SK-N-SH (cell line): ENCODE results near the gene CAPN11. TPM values are rescaled to one million over a fixed set of nuclear protein-coding genes. Genes with fewer than 3 reads are reported as not detected.

ENCODE experiments used
- CTCF ChIA-PET: fragments of 300-600, 350-600 bp; formaldehyde crosslinking; extraction: SDS; loops from one replicate; lab custom pipeline; 2021; lab: Yijun Ruan, JAX
- POLR2A ChIA-PET: fragments of 350-600 bp; sonication (Branson Sonifier 250); formaldehyde crosslinking; extraction: SDS; loops from one replicate; lab custom pipeline; 2020; ENCODE audit warnings: antibody characterized with exemption, inconsistent platforms; lab: Yijun Ruan, JAX
- DNase-seq: peaks from one replicate; pipeline ENCODE4 v3.0.0; 2012
- H2AFZ ChIP-seq: fragments of 200-600 bp; sonication (generic); 2 replicates; pipeline ENCODE4 v1.8.1; 2016; ENCODE audit warnings: antibody characterized with exemption, mild to moderate bottlenecking, low read depth
- H3F3A ChIP-seq: fragments of 200-600 bp; sonication (generic); replicated peaks from 2 replicates; pipeline ENCODE3; 2016; ENCODE audit warnings: antibody characterized with exemption, mild to moderate bottlenecking; ENCODE audit not compliant: insufficient read depth
- H3K27ac ChIP-seq, 2 experiments: fragments of 200-500 bp in 1 of 2; fragments of 200-600 bp in 1 of 2; sonication (Bioruptor generic) in 1 of 2; sonication (generic), shearing (Covaris generic) in 1 of 2; 2 replicates each; pipeline versions ENCODE4 v1.5.1 to v1.6.1; 2014 to 2016; ENCODE audit warnings: low read depth in 2 of 2, inconsistent platforms in 1 of 2, low read length in 1 of 2, mild to moderate bottlenecking in 1 of 2, mixed read lengths in 1 of 2
- H3K27me3 ChIP-seq: fragments of 200-600 bp; sonication (generic), shearing (Covaris generic); 2 replicates; pipeline ENCODE4 v1.6.1; 2016; ENCODE audit warnings: mixed run types; ENCODE audit not compliant: insufficient read depth
- H3K36me3 ChIP-seq, 2 experiments: fragments of 200-500 bp in 1 of 2; fragments of 200-600 bp in 1 of 2; sonication (Bioruptor generic) in 1 of 2; sonication (generic) in 1 of 2; replicated peaks in 1 of 2; 2 replicates each; pipeline versions ENCODE3 to v1.5.1; 2014 to 2016; ENCODE audit warnings: low read length in 1 of 2, mild to moderate bottlenecking in 1 of 2; ENCODE audit not compliant: insufficient read depth in 2 of 2, control insufficient read depth in 1 of 2
- H3K4me1 ChIP-seq, 2 experiments: fragments of 200-500 bp in 1 of 2; fragments of 200-600 bp in 1 of 2; sonication (Bioruptor generic) in 1 of 2; sonication (generic), shearing (Covaris generic) in 1 of 2; 2 replicates each; pipeline versions ENCODE4 v1.5.1 to v1.6.1; 2014 to 2016; ENCODE audit warnings: low read depth in 1 of 2, low read length in 1 of 2, mixed run types in 1 of 2; ENCODE audit not compliant: insufficient read depth in 2 of 2, control insufficient read depth in 1 of 2
- H3K4me2 ChIP-seq: fragments of 200-600 bp; sonication (generic), shearing (Covaris generic); 2 replicates; pipeline ENCODE4 v1.6.1; 2017; ENCODE audit warnings: mixed run types
- H3K4me3 ChIP-seq, 2 experiments: fragments of 200-500 bp in 1 of 2; fragments of 200-600 bp in 1 of 2; sonication (Bioruptor generic) in 1 of 2; sonication (generic), shearing (Covaris generic) in 1 of 2; 2 replicates each; pipeline versions ENCODE4 v1.5.1 to v1.8.1; 2014 to 2016; ENCODE audit warnings: low read depth in 2 of 2, inconsistent platforms in 1 of 2, low read length in 1 of 2, mild to moderate bottlenecking in 1 of 2, mixed read lengths in 1 of 2, moderate library complexity in 1 of 2
- H3K79me2 ChIP-seq: fragments of 200-600 bp; sonication (generic); 2 replicates; pipeline ENCODE4 v1.8.1; 2017; ENCODE audit warnings: mild to moderate bottlenecking; ENCODE audit not compliant: insufficient read depth
- H3K9ac ChIP-seq: fragments of 200-600 bp; sonication (generic); 2 replicates; pipeline ENCODE4 v1.6.1; 2017; ENCODE audit warnings: mixed run types
- H3K9me2 ChIP-seq: fragments of 200-600 bp; sonication (generic); 2 replicates; pipeline ENCODE4 v1.6.1; 2017; ENCODE audit warnings: mixed run types
- H3K9me3 ChIP-seq: fragments of 200-600 bp; sonication (generic); 2 replicates; pipeline ENCODE4 v1.6.1; 2017; ENCODE audit warnings: mixed run types, mild to moderate bottlenecking, moderate library complexity
- H4K20me1 ChIP-seq: fragments of 200-600 bp; sonication (generic); 2 replicates; pipeline ENCODE4 v1.6.1; 2017; ENCODE audit warnings: mild to moderate bottlenecking, mixed run types; ENCODE audit not compliant: insufficient read depth
- FOSL2 ChIP-seq: IDR thresholded peaks from 2 replicates; pipeline ENCODE4 v1.4.0; 2012; ENCODE audit warnings: low read depth, mild to moderate bottlenecking, moderate library complexity, borderline replicate concordance
- FOXM1 ChIP-seq: IDR thresholded peaks from 2 replicates; pipeline ENCODE4 v1.4.0; 2012; ENCODE audit warnings: low read depth, mild to moderate bottlenecking
- GABPA ChIP-seq: IDR thresholded peaks from 2 replicates; pipeline ENCODE4 v1.4.0; 2012; ENCODE audit warnings: low read depth, mild to moderate bottlenecking
- JUND ChIP-seq: IDR thresholded peaks from 2 replicates; pipeline ENCODE4 v1.4.0; 2012
- MXI1 ChIP-seq: IDR thresholded peaks from 2 replicates; pipeline ENCODE4 v1.6.1; 2012; ENCODE audit warnings: mild to moderate bottlenecking, low read depth, low read length, improper control_type of control experiment
- NRF1 ChIP-seq: IDR thresholded peaks from 2 replicates; pipeline ENCODE4 v1.6.1; 2012; ENCODE audit warnings: low read depth, mild to moderate bottlenecking, low read length
- RAD21 ChIP-seq: IDR thresholded peaks from 2 replicates; pipeline ENCODE4 v1.6.1; 2012; ENCODE audit warnings: mild to moderate bottlenecking, low read length
- RCOR1 ChIP-seq: fragments of 150-350 bp; IDR thresholded peaks from 2 replicates; pipeline ENCODE4 v1.6.1; 2017; ENCODE audit warnings: antibody characterized with exemption, low read length
- RXRA ChIP-seq: IDR thresholded peaks from 2 replicates; pipeline ENCODE4 v1.4.0; 2012; ENCODE audit warnings: low read depth, mild to moderate bottlenecking, borderline replicate concordance
- SIN3A ChIP-seq: IDR thresholded peaks from 2 replicates; pipeline ENCODE4 v1.6.1; 2012; ENCODE audit warnings: low read depth, mild to moderate bottlenecking, low read length, moderate library complexity, borderline replicate concordance
- TAF1 ChIP-seq: IDR thresholded peaks from 2 replicates; pipeline ENCODE4 v1.6.1; 2012; ENCODE audit warnings: low read depth, mild to moderate bottlenecking, low read length, moderate library complexity, borderline replicate concordance
- TCF12 ChIP-seq: IDR thresholded peaks from 2 replicates; pipeline ENCODE4 v1.4.0; 2012
- WGBS: methylation state at CpG from one replicate; pipeline ENCODE4 v1.1.6; 2017; ENCODE audit warnings: low lambda C conversion rate; 5-methylcytosine and 5-hydroxymethylcytosine counted together
- polyA plus RNA-seq, 3 experiments: library from polyadenylated mRNA; depleted of rRNA; stranded (reverse); fragments of >200 nt; gene quantifications; 2 replicates each; pipeline ENCODE4 v1.2.3, GENCODE V29; 2012
- TF ChIP-seq, protein P1 (sequence below): IDR thresholded peaks from 2 replicates; pipeline ENCODE4 v1.4.0; 2012; ENCODE audit warnings: low read depth
- TF ChIP-seq, protein P2 (sequence below): fragments of 150-350 bp; IDR thresholded peaks from 2 replicates; pipeline ENCODE4 v1.6.1; 2017; ENCODE audit warnings: antibody characterized with exemption, low read length, low read depth, borderline replicate concordance
- TF ChIP-seq, protein P3 (sequence below): IDR thresholded peaks from 2 replicates; pipeline ENCODE4; 2012
- TF ChIP-seq, protein P4 (sequence below): fragments of 150-350 bp; IDR thresholded peaks from 2 replicates; pipeline ENCODE4 v1.6.1; 2016; ENCODE audit warnings: mild to moderate bottlenecking, low read depth, low read length

Gene CAPN11
- polyA plus RNA-seq, 1 of the 3 experiments (the other 2 are of a cell fraction), result not detected

DNA sequence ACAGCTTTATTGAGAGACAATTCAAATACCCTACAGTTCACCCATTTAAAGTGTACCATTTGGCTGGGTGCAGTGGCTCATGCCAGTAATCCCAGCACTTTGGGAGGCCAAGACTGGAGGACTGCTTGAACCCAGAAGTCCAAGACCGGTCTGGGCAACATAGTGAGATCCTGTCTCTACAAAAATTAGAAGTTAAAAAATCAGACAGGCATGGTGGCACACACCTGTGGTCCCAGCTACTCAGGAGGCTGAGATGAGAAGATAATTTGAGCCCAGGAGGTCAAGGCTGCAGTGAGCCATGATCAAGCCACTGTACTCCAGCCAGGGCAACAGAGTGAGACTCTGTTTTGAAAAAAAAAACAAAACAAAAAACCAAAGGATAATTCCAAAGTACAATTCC, 8.9 kb downstream of the CAPN11 start:
- H3K9me2 ChIP-seq, result no peaks in the 10 kb centered on the region
- no peak overlapping the region for H3K4me3 ChIP-seq
- POLR2A ChIA-PET, result interaction anchor here (0.6 kb wide), 1 partner anchor 44 kb away, joined by 4 read pairs; no protein-coding TSS in a partner anchor
- H3F3A ChIP-seq, result no peaks in the 10 kb centered on the region
- no peaks in the 10 kb centered on the region for H3K36me3 ChIP-seq
- no peaks in the 10 kb centered on the region for H4K20me1 ChIP-seq
- no peak for TF ChIP-seq FOSL2
- TF ChIP-seq TAF1, result no peak
- TF ChIP-seq TCF12, result no peak
- TF ChIP-seq, protein P1, sequence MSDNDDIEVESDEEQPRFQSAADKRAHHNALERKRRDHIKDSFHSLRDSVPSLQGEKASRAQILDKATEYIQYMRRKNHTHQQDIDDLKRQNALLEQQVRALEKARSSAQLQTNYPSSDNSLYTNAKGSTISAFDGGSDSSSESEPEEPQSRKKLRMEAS, result no peak
- TF ChIP-seq, protein P2, sequence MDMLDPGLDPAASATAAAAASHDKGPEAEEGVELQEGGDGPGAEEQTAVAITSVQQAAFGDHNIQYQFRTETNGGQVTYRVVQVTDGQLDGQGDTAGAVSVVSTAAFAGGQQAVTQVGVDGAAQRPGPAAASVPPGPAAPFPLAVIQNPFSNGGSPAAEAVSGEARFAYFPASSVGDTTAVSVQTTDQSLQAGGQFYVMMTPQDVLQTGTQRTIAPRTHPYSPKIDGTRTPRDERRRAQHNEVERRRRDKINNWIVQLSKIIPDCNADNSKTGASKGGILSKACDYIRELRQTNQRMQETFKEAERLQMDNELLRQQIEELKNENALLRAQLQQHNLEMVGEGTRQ, result no peak
- TF ChIP-seq SIN3A, result no peak
- TF ChIP-seq, protein P3, sequence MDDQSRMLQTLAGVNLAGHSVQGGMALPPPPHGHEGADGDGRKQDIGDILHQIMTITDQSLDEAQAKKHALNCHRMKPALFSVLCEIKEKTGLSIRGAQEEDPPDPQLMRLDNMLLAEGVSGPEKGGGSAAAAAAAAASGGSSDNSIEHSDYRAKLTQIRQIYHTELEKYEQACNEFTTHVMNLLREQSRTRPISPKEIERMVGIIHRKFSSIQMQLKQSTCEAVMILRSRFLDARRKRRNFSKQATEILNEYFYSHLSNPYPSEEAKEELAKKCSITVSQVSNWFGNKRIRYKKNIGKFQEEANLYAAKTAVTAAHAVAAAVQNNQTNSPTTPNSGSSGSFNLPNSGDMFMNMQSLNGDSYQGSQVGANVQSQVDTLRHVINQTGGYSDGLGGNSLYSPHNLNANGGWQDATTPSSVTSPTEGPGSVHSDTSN, result no peak
- no peak for TF ChIP-seq FOXM1
- no peak overlapping the region for H2AFZ ChIP-seq
- CTCF ChIA-PET, result interaction anchor here (1.0 to 7.1 kb wide), 4 partner anchors 14 to 69 kb away, joined by 4 to 128 read pairs (median 4); no protein-coding TSS in a partner anchor
- DNase-seq, result no peak
- H3K79me2 ChIP-seq, result no peaks in the 10 kb centered on the region
- no peak overlapping the region for H3K27ac ChIP-seq
- 82% methylated on average over 1 of the region's 1 CpG for WGBS
- no peaks in the 10 kb centered on the region for H3K27me3 ChIP-seq
- peaks cover 0 to 3% of the 10 kb centered on the region in 2 experiments; a peak in 1 of 4 replicates for H3K4me1 ChIP-seq
- no peaks in the 10 kb centered on the region for H3K9me3 ChIP-seq
- no peak overlapping the region for H3K4me2 ChIP-seq
- no peak overlapping the region for H3K9ac ChIP-seq

DNA sequence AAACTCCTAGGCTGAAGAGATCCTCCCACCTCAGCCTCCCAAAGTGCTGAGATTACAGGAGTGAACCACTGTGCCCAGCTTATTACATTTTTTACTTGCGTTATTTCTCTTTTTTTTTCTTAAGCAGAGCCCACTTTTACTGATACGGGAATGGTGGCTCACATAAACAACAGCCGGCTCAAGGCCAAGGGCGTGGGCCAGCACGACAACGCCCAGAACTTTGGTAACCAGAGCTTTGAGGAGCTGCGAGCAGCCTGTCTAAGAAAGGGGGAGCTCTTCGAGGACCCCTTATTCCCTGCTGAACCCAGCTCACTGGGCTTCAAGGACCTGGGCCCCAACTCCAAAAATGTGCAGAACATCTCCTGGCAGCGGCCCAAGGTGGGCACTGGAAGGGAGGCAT, 10.5 kb downstream of the CAPN11 start:
- 71% methylated on average over 8 of the region's 9 CpGs for WGBS
- H3F3A ChIP-seq, result no peaks in the 10 kb centered on the region
- no peaks in the 10 kb centered on the region for H3K36me3 ChIP-seq
- H3K4me2 ChIP-seq, result no peak overlapping the region
- H3K27me3 ChIP-seq, result no peaks in the 10 kb centered on the region
- no peaks in the 10 kb centered on the region for H3K9me3 ChIP-seq
- no peak overlapping the region for H3K9ac ChIP-seq
- POLR2A ChIA-PET, result interaction anchor here (1.6 kb wide), 1 partner anchor 78 kb away, joined by 6 read pairs; the partner anchor contains the start of gene HSP90AB1
- peaks cover 0 to 6% of the 10 kb centered on the region in 2 experiments; a peak in 1 of 4 replicates for H3K4me1 ChIP-seq
- no peak overlapping the region for H3K4me3 ChIP-seq
- no peak overlapping the region for H2AFZ ChIP-seq
- no peaks in the 10 kb centered on the region for H3K9me2 ChIP-seq
- CTCF ChIA-PET, result interaction anchor here (0.7 to 7.1 kb wide), 8 partner anchors 16 to 88 kb away, joined by 3 to 128 read pairs (median 6); no protein-coding TSS in a partner anchor
- TF ChIP-seq TAF1 (no peak), RAD21 (no peak), NRF1 (no peak), RCOR1 (no peak), JUND (no peak), MXI1 (no peak), RXRA (no peak), GABPA (no peak)
- TF ChIP-seq, protein P1, result no peak
- TF ChIP-seq, protein P2, result no peak
- TF ChIP-seq, protein P4, sequence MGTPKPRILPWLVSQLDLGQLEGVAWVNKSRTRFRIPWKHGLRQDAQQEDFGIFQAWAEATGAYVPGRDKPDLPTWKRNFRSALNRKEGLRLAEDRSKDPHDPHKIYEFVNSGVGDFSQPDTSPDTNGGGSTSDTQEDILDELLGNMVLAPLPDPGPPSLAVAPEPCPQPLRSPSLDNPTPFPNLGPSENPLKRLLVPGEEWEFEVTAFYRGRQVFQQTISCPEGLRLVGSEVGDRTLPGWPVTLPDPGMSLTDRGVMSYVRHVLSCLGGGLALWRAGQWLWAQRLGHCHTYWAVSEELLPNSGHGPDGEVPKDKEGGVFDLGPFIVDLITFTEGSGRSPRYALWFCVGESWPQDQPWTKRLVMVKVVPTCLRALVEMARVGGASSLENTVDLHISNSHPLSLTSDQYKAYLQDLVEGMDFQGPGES, result no peak
- H3K79me2 ChIP-seq, result no peaks in the 10 kb centered on the region
- no peak for DNase-seq
- no peak overlapping the region for H3K27ac ChIP-seq
- no peaks in the 10 kb centered on the region for H4K20me1 ChIP-seq
